Stimulated activated CD4-positive, alpha-beta T cell treated with anti-CD3 and anti-CD28 coated beads, Interleukin-2, amount 100 ng/mL, for 4 hours (primary cell): ENCODE data around the gene UGT1A6.

Experiments
- DNase-seq: peaks from one replicate; pipeline ENCODE4 v3.0.0-alpha.2; 2020; ENCODE audit warnings: low read depth

Gene UGT1A6

GRCh38 chr2:233801357-233802131 lies 108.9 kb downstream of the UGT1A6 start:
- no peak for DNase-seq

GRCh38 chr2:233802132-233802815 lies 109.6 kb downstream of the UGT1A6 start:
- no peak for DNase-seq

GRCh38 chr2:233803292-233803911 lies 110.7 kb downstream of the UGT1A6 start:
- DNase-seq: no peak

- no peak for DNase-seq
Observed at GRCh38 chr2:233803994-233804393, 111.3 kb downstream of the UGT1A6 start.

- DNase-seq: no peak
Observed at GRCh38 chr2:233807215-233807865, 114.7 kb downstream of the UGT1A6 start.

- no peak for DNase-seq
Observed at GRCh38 chr2:233807966-233808935, 115.6 kb downstream of the UGT1A6 start.

- DNase-seq: no peak
Observed at GRCh38 chr2:233810385-233810784, 117.7 kb downstream of the UGT1A6 start.

GRCh38 chr2:233811087-233811486 lies 118.4 kb downstream of the UGT1A6 start:
- no peak for DNase-seq

GRCh38 chr2:233811732-233812131 lies 119.0 kb downstream of the UGT1A6 start:
- no peak for DNase-seq

- DNase-seq: no peak
Observed at GRCh38 chr2:233813236-233814055, 120.8 kb downstream of the UGT1A6 start.

GRCh38 chr2:233814056-233814835 lies 121.6 kb downstream of the UGT1A6 start:
- DNase-seq: no peak

GRCh38 chr2:233815861-233816260 lies 123.2 kb downstream of the UGT1A6 start:
- DNase-seq: no peak

GRCh38 chr2:233816334-233816733 lies 123.6 kb downstream of the UGT1A6 start:
- DNase-seq: no peak

GRCh38 chr2:233816771-233817170 lies 124.1 kb downstream of the UGT1A6 start:
- DNase-seq: no peak

GRCh38 chr2:233817361-233817911 lies 124.7 kb downstream of the UGT1A6 start:
- no peak for DNase-seq

- no peak for DNase-seq
Observed at GRCh38 chr2:233817995-233818638, 125.4 kb downstream of the UGT1A6 start.

- DNase-seq: no peak
Observed at GRCh38 chr2:233818639-233819621, 126.2 kb downstream of the UGT1A6 start.
